ENCODE results near the gene HBQ1. TPM values are rescaled to one million over a fixed set of nuclear protein-coding genes. Genes with fewer than 3 reads are reported as not detected.

Gene HBQ1
- total RNA-seq, 1 donor from 2014 or later: not detected

- intact Hi-C loops (cut with DNase I): no loop called here
- H3K36me3 ChIP-seq: no peaks in the 10 kb centered on the region
Measured at GRCh38 chr16:177394-177822, 2.9 kb upstream of the HBQ1 start.

GRCh38 chr16:177981-178667, 2.1 kb upstream of the HBQ1 start:
- intact Hi-C loops (cut with DNase I): no loop called here
- no peaks in the 10 kb centered on the region for H3K36me3 ChIP-seq
- peaks cover 9 to 10% of the 10 kb centered on the region in 2 donors for H3K4me1 ChIP-seq
- no peaks in the 10 kb centered on the region for H3K9me3 ChIP-seq
- no peak for TF ChIP-seq CTCF (IDR thresholded peaks at IDR 0.05)
- peaks cover 9% of the 10 kb centered on the region for H3K27me3 ChIP-seq
- no peak for DNase-seq (ENCODE audit: low spot score in 2 of 2)
- H3K27ac ChIP-seq: no peak overlapping the region
- no peak overlapping the region for H3K4me3 ChIP-seq

More at GRCh38 chr16:177394-177822, 2.9 kb upstream of the HBQ1 start:
- Histone ChIP-seq H3K27ac (no peak overlapping the region), H3K4me1 (peaks cover 9 to 10% of the 10 kb centered on the region in 2 donors), H3K4me3 (no peak overlapping the region), H3K9me3 (no peaks in the 10 kb centered on the region), H3K27me3 (peaks cover 9% of the 10 kb centered on the region)
- TF ChIP-seq CTCF (IDR thresholded peaks at IDR 0.05): no peak
- no peak for DNase-seq (ENCODE audit: low spot score in 2 of 2)

- no peaks in the 10 kb centered on the region for H3K9me3 ChIP-seq
- DNase-seq (ENCODE audit: low spot score in 2 of 2): no peak
- intact Hi-C loops (cut with DNase I): no loop called here
- no peak overlapping the region for H3K4me3 ChIP-seq
- no peak overlapping the region for H3K27ac ChIP-seq
- TF ChIP-seq CTCF (IDR thresholded peaks at IDR 0.05): no peak
- peaks cover 9 to 10% of the 10 kb centered on the region in 2 donors for H3K4me1 ChIP-seq
- no peaks in the 10 kb centered on the region for H3K36me3 ChIP-seq
- H3K27me3 ChIP-seq: peaks cover 9% of the 10 kb centered on the region
Measured at GRCh38 chr16:178668-179015, 1.6 kb upstream of the HBQ1 start.

GRCh38 chr16:179211-180092, 807 bp upstream of the HBQ1 start:
- H3K36me3 ChIP-seq: no peaks in the 10 kb centered on the region
- H3K4me1 ChIP-seq: peaks cover 9 to 10% of the 10 kb centered on the region in 2 donors
- no peak overlapping the region for H3K27ac ChIP-seq
- H3K9me3 ChIP-seq: no peaks in the 10 kb centered on the region
- peak overlapping the region in 1 of 2 donors; percentile 49 for H3K4me3 ChIP-seq
- intact Hi-C loops (cut with DNase I): no loop called here
- TF ChIP-seq CTCF (IDR thresholded peaks at IDR 0.05): no peak
- DNase-seq (ENCODE audit: low spot score in 2 of 2): no peak
- peaks cover 9% of the 10 kb centered on the region for H3K27me3 ChIP-seq

- Histone ChIP-seq H3K4me3 (peak overlapping the region; percentile 46 to 49), H3K4me1 (peaks cover 9 to 10% of the 10 kb centered on the region in 2 donors), H3K27ac (no peak overlapping the region), H3K36me3 (no peaks in the 10 kb centered on the region), H3K9me3 (no peaks in the 10 kb centered on the region), H3K27me3 (peaks cover 9% of the 10 kb centered on the region)
- DNase-seq (ENCODE audit: low spot score in 2 of 2): peak in 1 of 2 donors; percentile 82
- intact Hi-C loops (cut with DNase I): loop anchor here (1.0 kb wide), 1 partner anchor 74 kb away; no protein-coding TSS in a partner anchor
- no peak for TF ChIP-seq CTCF (IDR thresholded peaks at IDR 0.05)
Measured at GRCh38 chr16:180681-181564, 664 bp downstream of the HBQ1 start.
